NCI-H446 treated with DMSO at 0.1 percent for 48 hours (cell line): Measurements from ENCODE around the gene ZNF184.
"Not testable (repeated sequence)": the region's sequence is repeated elsewhere in the genome, so short reads cannot be mapped to it uniquely, and the experiment has no call there.

Experiments used
- DNase-seq: peaks from one replicate; lab custom pipeline; 2025; lab: John Stamatoyannopoulos, UW

ZNF184 gene

GRCh38 chr6:27424851-27425250 is 48.1 kb downstream of the ZNF184 start:
- DNase-seq: not testable (repeated sequence)

DNA sequence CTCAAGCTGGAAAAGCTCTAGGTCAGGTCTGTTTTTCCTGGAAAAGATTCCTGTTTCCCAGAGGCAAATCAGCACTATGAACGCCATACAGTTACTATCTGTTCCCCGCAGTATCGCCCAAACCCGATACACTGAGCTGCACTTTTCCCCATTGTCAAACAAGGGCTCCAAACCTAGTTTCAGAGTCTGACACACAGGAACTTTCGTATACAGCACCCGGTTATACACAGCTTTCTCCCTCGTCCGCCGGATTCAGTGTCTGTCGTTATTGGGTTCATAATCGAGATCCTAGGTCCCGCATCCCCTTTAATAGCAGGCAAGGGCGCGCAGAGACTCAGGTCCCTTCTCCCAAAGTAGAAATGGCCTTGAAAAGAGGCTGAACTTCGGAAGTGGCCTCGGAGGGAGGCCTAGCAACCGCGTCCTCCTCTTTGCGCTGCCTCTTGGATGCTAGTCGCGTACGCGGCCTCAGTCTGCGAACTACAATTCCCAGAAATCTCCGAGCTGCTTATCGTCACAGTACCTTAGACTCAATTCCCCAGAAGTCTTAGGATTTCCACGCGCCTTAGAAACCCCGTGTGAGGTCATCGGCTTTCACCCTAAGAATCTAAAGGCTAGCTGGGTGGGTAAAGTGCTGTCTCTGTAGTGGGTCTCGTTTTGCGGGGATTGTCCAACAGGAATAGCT is 50.1 kb downstream of the ZNF184 start:
- DNase-seq: no peak

GRCh38 chr6:27419363-27419762 is 53.5 kb downstream of the ZNF184 start:
- DNase-seq: no peak

DNA sequence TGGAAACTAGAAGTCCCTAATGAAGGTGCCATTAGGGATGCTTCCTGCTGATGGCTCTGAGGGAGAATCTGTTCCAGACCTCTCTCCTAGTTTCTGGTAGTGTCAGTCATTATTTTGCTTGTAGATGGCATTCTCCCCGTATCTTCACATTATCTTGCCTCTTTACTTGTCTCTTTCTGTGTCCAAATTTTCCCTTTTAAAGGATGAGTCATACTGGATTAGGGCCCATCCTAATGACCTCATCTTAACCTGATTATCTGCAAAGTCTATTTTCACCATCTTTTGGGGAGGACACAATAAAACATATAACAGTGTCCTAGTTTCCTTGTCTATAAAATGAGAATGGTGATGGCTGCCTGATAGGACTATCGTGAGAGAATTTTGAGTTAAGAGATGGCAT is 57.0 kb downstream of the ZNF184 start:
- no peak for DNase-seq

GRCh38 chr6:27414996-27415395 is 57.9 kb downstream of the ZNF184 start:
- DNase-seq: no peak

- no peak for DNase-seq
Observed at GRCh38 chr6:27414300-27414699, 58.6 kb downstream of the ZNF184 start.

GRCh38 chr6:27407153-27407814 is 65.6 kb downstream of the ZNF184 start:
- DNase-seq: no peak

- no peak for DNase-seq
Observed at GRCh38 chr6:27406085-27406484, 66.8 kb downstream of the ZNF184 start.

- DNase-seq: no peak
Observed at GRCh38 chr6:27400877-27401642, 71.8 kb downstream of the ZNF184 start.
